Thoracic aorta (tissue), 2 donors: ENCODE data around the gene CD247. TPM values are rescaled to one million over a fixed set of nuclear protein-coding genes. Genes with fewer than 3 reads are reported as not detected.

Source experiments
- ATAC-seq: fragments of 150-250 bp; one replicate; pipeline ENCODE4 v1.8.0; 2017; ENCODE audit warnings: low read depth; ENCODE audit not compliant: insufficient number of reproducible peaks, low FRiP score
- DNase-seq: peaks from one replicate; pipeline ENCODE4 v3.0.0-alpha.2; 2020; ENCODE audit warnings: low spot score
- H3K27ac ChIP-seq, 2 donors: fragments of 200-600 bp; sonication (generic); 1 replicate in 1 of 2; 2 replicates in 1 of 2; pipeline ENCODE4 v1.5.1; 2016; ENCODE audit warnings: mild to moderate bottlenecking in 2 of 2, moderate library complexity in 2 of 2
- H3K27me3 ChIP-seq: fragments of 200-600 bp; sonication (generic); replicated peaks from 2 replicates; pipeline ENCODE4 v1.6.0; 2016; ENCODE audit warnings: mild to moderate bottlenecking; ENCODE audit not compliant: insufficient read depth
- H3K36me3 ChIP-seq: fragments of 200-600 bp; sonication (generic); one replicate; pipeline ENCODE4 v1.5.1; 2016
- H3K4me1 ChIP-seq, 2 donors: fragments of 200-600 bp; sonication (generic); 1 replicate in 1 of 2; 2 replicates in 1 of 2; pipeline versions ENCODE4 v1.5.1 to v1.6.0; 2016; ENCODE audit warnings: low read depth in 2 of 2, mild to moderate bottlenecking in 1 of 2; ENCODE audit not compliant: control insufficient read depth in 1 of 2
- H3K4me3 ChIP-seq: fragments of 200-600 bp; sonication (generic); 2 replicates; pipeline ENCODE4 v1.5.1; 2016; ENCODE audit warnings: mild to moderate bottlenecking
- H3K9me3 ChIP-seq: fragments of 200-600 bp; sonication (generic); 2 replicates; pipeline ENCODE4 v1.5.1; 2016
- total RNA-seq, 2 donors: library from RNA; depleted of rRNA; stranded (reverse); fragments of >200 nt; gene quantifications; one replicate each; pipeline versions ENCODE4 v1.1.0 to v1.2.3, GENCODE V29; 2016
- TF ChIP-seq, protein P1 (sequence below): fragments of 200-600 bp; sonication (generic); IDR thresholded peaks from one replicate; pipeline ENCODE4 v1.5.1; 2019; ENCODE audit warnings: antibody characterized with exemption

CD247 gene
- total RNA-seq, 2 donors from 2014 or later: 1.6 to 8.5 TPM

DNA sequence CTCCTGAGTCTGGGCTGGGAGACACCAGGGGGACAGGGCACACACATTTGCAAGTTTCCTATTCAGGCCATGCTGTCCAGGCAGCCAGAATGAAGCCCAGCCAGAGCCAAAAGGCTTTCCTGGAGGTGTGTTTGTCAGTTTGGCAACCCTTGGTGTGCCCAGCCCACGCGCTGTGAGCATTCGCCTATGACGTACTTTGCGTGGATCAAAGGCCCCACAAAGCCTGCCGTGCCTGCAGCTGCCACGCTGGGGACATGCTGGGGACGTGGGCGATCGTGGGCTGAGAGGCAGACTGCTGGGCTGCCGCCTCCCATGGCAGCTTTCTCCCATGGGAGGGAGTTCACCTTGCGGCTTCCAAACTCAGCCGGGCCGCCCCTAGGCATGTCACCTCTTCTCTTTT is 57.5 kb downstream of the CD247 start:
- Histone ChIP-seq H3K27ac (no peak overlapping the region), H3K27me3 (no peaks in the 10 kb centered on the region), H3K4me3 (no peak overlapping the region), H3K36me3 (no peaks in the 10 kb centered on the region), H3K9me3 (no peaks in the 10 kb centered on the region), H3K4me1 (no peaks in the 10 kb centered on the region)
- TF ChIP-seq, protein P1, sequence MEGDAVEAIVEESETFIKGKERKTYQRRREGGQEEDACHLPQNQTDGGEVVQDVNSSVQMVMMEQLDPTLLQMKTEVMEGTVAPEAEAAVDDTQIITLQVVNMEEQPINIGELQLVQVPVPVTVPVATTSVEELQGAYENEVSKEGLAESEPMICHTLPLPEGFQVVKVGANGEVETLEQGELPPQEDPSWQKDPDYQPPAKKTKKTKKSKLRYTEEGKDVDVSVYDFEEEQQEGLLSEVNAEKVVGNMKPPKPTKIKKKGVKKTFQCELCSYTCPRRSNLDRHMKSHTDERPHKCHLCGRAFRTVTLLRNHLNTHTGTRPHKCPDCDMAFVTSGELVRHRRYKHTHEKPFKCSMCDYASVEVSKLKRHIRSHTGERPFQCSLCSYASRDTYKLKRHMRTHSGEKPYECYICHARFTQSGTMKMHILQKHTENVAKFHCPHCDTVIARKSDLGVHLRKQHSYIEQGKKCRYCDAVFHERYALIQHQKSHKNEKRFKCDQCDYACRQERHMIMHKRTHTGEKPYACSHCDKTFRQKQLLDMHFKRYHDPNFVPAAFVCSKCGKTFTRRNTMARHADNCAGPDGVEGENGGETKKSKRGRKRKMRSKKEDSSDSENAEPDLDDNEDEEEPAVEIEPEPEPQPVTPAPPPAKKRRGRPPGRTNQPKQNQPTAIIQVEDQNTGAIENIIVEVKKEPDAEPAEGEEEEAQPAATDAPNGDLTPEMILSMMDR: no peak
- ATAC-seq (no peak), DNase-seq (no peak)

DNA sequence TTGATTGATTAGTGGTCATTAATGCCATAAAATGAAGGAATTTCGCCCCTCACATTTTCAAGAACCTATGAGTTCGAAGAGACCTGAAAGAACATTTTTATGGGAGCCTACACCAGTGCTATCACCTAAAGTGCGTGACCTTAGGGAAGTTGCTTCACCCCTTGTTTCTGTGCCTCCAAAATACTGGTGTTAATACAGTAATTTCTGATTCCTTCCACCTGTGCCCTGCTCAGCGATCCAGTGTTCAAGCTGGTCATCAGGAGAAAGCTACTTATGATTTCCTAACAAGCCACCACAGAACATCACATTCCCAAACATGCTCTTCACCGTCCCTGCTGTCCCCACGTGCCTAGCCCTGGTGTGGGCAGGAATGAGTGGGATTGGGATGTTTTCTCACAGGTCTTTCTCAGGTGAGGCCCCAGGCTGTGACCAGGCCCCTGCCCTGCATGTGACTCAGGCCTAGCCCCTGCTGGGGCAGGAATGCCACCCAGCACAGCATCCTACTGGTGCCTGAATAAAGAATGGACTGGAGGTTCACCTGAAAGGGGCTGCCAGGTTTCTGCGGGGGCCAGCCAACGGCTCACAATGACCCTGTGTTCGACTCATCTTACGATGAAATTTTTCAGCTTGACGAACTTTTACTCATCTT is 60.3 kb downstream of the CD247 start:
- H3K36me3 ChIP-seq: no peaks in the 10 kb centered on the region
- H3K4me3 ChIP-seq: no peak overlapping the region
- H3K4me1 ChIP-seq: peaks cover 0 to 3% of the 10 kb centered on the region in 2 donors
- ATAC-seq (no peak), DNase-seq (no peak)
- TF ChIP-seq, protein P1: no peak
- H3K27ac ChIP-seq: no peak overlapping the region
- no peaks in the 10 kb centered on the region for H3K9me3 ChIP-seq
- H3K27me3 ChIP-seq: no peaks in the 10 kb centered on the region

DNA sequence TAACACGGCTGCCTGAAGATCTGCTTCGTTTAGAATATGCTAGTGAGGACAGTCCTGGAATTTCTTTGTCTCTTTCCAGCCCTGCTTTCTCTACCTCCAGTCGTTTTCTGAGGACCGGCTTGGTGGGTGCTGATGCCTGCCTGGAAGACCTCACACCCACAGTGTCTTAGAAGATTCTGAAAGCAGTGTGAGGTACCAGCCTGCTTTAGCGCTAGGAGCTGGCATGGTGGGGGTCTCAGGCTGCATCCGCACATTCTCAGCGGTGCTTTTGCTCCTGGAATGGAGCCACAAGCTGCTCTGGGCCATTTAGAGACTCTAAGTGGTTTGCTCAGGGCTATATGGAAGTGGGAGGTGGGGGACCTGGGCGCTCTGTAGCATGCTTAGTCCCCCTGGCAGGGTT is 61.4 kb downstream of the CD247 start:
- Histone ChIP-seq H3K36me3 (no peaks in the 10 kb centered on the region), H3K27me3 (no peaks in the 10 kb centered on the region), H3K4me1 (peaks cover 0 to 3% of the 10 kb centered on the region in 2 donors), H3K27ac (no peak overlapping the region), H3K9me3 (no peaks in the 10 kb centered on the region), H3K4me3 (no peak overlapping the region)
- ATAC-seq (no peak), DNase-seq (no peak)
- TF ChIP-seq, protein P1: no peak

DNA sequence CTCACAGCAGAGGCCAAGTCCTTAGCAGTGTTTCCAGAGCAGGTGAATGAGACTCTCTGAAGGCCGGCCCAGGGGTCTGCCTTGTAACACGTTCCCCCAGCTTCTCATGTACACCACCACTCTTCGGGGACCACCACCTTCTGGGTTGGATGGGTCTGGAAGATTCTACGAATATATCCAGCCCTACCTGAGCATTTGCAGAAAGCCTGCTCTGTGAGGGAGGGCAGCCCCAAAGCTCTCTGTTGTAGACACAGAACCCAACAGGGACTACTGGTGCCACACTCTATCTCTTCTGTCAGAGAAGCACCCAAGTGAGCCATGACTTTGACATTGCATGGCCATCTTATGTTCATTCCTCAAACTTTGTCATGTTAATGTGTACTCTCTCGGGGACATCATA is 61.8 kb downstream of the CD247 start:
- Histone ChIP-seq H3K27ac (peak overlapping the region; percentile 78 to 81), H3K9me3 (no peaks in the 10 kb centered on the region), H3K36me3 (no peaks in the 10 kb centered on the region), H3K27me3 (no peaks in the 10 kb centered on the region), H3K4me3 (peak overlapping the region; percentile 77), H3K4me1 (peaks cover 0 to 3% of the 10 kb centered on the region in 2 donors)
- TF ChIP-seq, protein P1: no peak
- no peak for DNase-seq
- ATAC-seq: no peak

DNA sequence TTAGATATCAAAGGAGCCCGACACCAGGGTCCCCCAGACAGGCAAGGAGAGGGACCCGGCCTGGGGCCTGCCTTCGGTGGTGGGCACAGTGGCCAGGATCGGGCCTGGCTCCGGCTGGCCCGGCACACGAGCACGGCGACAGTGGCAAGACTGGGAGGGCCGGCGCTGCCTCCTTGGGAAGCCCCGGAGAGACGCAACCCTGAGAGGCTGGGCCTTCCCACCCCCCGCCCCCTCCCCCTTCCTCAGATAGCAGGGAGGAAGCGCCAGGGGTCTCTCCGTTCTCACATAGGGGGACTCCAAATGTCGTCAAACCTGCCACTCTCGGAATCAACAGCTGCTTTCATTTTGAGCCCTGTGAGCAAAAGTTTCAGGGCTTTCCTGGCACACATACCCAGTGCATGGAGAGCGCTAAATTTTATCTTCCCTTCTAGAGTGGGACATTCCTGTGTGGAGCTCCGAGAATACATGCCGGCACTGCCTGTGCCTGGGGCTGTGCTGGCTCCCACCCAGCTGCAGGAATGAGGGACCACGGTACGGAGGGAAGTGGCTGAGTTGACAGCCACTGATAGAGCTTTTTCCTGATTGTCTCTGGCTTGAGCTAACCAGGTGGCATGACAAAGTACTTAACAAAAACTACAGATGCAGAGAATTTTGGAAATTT is 62.4 kb downstream of the CD247 start:
- Histone ChIP-seq H3K27me3 (no peaks in the 10 kb centered on the region), H3K27ac (peak overlapping the region; percentile 78 to 81), H3K4me1 (peaks cover 0 to 3% of the 10 kb centered on the region in 2 donors), H3K9me3 (no peaks in the 10 kb centered on the region), H3K36me3 (no peaks in the 10 kb centered on the region), H3K4me3 (peak overlapping the region; percentile 77)
- TF ChIP-seq, protein P1: no peak
- DNase-seq: no peak
- peak; percentile 42 for ATAC-seq
